ENCODE measurements around the gene WDR45. TPM values are rescaled to one million over a fixed set of nuclear protein-coding genes. Genes with fewer than 3 reads are reported as not detected.
A peak's percentile ranks its signal among the peaks of the same experiment; 100 is the strongest.

Gene WDR45
- total and polyA plus RNA-seq, 2 of the 13 experiments (the other 11 are each of a cell fraction or from before 2014, with no cell fraction given) = 16.4 to 65.5 TPM

- TF ChIP-seq ZNF558 (CRISPR knock-in tag; IDR thresholded peaks at IDR 0.05; ENCODE audit: borderline replicate concordance) = no peak; the same call in 1 of the 2 replicates
- TF ChIP-seq DPF2 (CRISPR knock-in tag; IDR thresholded peaks at IDR 0.05; ENCODE audit: borderline replicate concordance, low read depth) = no peak
- TF ChIP-seq ZNF326 (CRISPR knock-in tag; IDR thresholded peaks at IDR 0.05; ENCODE audit: borderline replicate concordance) = no peak
- TF ChIP-seq IRF1 (CRISPR knock-in tag; IDR thresholded peaks at IDR 0.05; ENCODE audit: low read depth) = no peak
- no peak for TF ChIP-seq IRF2 (CRISPR knock-in tag; IDR thresholded peaks at IDR 0.05)
- TF ChIP-seq ONECUT2 (CRISPR knock-in tag; IDR thresholded peaks at IDR 0.05) = no peak
- TF ChIP-seq YY1 (IDR thresholded peaks at IDR 0.05; ENCODE audit: insufficient read depth, insufficient replicate concordance, low read depth, low read length) = no peak
- TF ChIP-seq ZFP41 (CRISPR knock-in tag; IDR thresholded peaks at IDR 0.05; ENCODE audit: borderline replicate concordance) = no peak
- TF ChIP-seq ZNF160 (CRISPR knock-in tag; IDR thresholded peaks at IDR 0.05) = no peak
- TF ChIP-seq ZNF549 (CRISPR knock-in tag; IDR thresholded peaks at IDR 0.05) = no peak
- TF ChIP-seq SMARCE1 (IDR thresholded peaks at IDR 0.05; ENCODE audit: borderline replicate concordance) = no peak
- TF ChIP-seq, protein P1, sequence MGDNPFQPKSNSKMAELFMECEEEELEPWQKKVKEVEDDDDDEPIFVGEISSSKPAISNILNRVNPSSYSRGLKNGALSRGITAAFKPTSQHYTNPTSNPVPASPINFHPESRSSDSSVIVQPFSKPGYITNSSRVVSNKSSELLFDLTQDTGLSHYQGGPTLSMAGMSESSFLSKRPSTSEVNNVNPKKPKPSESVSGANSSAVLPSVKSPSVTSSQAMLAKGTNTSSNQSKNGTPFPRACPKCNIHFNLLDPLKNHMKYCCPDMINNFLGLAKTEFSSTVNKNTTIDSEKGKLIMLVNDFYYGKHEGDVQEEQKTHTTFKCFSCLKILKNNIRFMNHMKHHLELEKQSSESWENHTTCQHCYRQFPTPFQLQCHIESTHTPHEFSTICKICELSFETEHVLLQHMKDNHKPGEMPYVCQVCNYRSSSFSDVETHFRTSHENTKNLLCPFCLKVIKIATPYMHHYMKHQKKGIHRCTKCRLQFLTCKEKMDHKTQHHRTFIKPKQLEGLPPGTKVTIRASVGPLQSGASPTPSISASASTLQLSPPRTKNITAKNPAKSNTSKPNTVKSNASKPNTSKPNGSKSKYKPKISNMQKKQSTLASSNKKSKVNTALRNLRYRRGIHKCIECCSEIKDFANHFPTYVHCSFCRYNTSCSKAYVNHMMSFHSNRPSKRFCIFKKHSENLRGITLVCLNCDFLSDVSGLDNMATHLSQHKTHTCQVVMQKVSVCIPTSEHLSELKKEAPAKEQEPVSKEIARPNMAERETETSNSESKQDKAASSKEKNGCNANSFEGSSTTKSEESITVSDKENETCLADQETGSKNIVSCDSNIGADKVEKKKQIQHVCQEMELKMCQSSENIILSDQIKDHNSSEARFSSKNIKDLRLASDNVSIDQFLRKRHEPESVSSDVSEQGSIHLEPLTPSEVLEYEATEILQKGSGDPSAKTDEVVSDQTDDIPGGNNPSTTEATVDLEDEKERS (CRISPR knock-in tag; IDR thresholded peaks at IDR 0.05) = no peak
- no peak for TF ChIP-seq RBAK (CRISPR knock-in tag; IDR thresholded peaks at IDR 0.05)
- no peak for TF ChIP-seq ZNF34 (CRISPR knock-in tag; IDR thresholded peaks at IDR 0.05; ENCODE audit: borderline replicate concordance)
- no peak for TF ChIP-seq MAF1 (CRISPR knock-in tag; IDR thresholded peaks at IDR 0.05; ENCODE audit: borderline replicate concordance)
- no peak for TF ChIP-seq ZSCAN25 (CRISPR knock-in tag; IDR thresholded peaks at IDR 0.05)
- no peak for TF ChIP-seq ARNTL (CRISPR knock-in tag; IDR thresholded peaks at IDR 0.05)
- TF ChIP-seq ZNF552 (CRISPR knock-in tag; IDR thresholded peaks at IDR 0.05; ENCODE audit: borderline replicate concordance) = no peak
- TF ChIP-seq ZNF563 (CRISPR knock-in tag; IDR thresholded peaks at IDR 0.05) = peak; percentile 63; the same call in 1 of the 2 replicates
- TF ChIP-seq SIN3A (IDR thresholded peaks at IDR 0.05; ENCODE audit: borderline replicate concordance, low read depth, low read length) = no peak
- TF ChIP-seq ZFY (CRISPR knock-in tag; IDR thresholded peaks at IDR 0.05) = peak; percentile 93
- TF ChIP-seq ATF4 (CRISPR knock-in tag; IDR thresholded peaks at IDR 0.05) = peak in 1 of 2 experiments; percentile 73; a peak in 2 of 4 replicates
- TF ChIP-seq POLR2A (IDR thresholded peaks at IDR 0.05; ENCODE audit: insufficient read depth in 1 of 2, low read depth in 2 of 2, low read length in 2 of 2) = peak in 1 of 2 experiments; percentile 47; a peak in 3 of 4 replicates
- TF ChIP-seq ZNF7 (CRISPR knock-in tag; IDR thresholded peaks at IDR 0.05) = no peak
- TF ChIP-seq CEBPG (CRISPR knock-in tag; IDR thresholded peaks at IDR 0.05) = no peak
- TF ChIP-seq, protein P2, sequence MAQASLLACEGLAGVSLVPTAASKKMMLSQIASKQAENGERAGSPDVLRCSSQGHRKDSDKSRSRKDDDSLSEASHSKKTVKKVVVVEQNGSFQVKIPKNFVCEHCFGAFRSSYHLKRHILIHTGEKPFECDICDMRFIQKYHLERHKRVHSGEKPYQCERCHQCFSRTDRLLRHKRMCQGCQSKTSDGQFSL (CRISPR knock-in tag; IDR thresholded peaks at IDR 0.05) = 0 out of 2 replicates have a peak, but pooled peaks have one; percentile 37
These were observed at the start of gene WDR45 (continued) for GRCh38 chrX:49079489-49080428.
